KMS-11 (cell line): ENCODE results near the gene HOXA2.

ENCODE experiments used
- H2AFZ ChIP-seq: fragments of 200-600 bp; sonication (generic); 2 replicates; pipeline ENCODE4 v1.6.1; 2016; ENCODE audit warnings: antibody characterized with exemption, mixed run types, low read depth
- H3K27ac ChIP-seq: fragments of 200-600 bp; sonication (generic); 2 replicates; pipeline ENCODE4 v1.6.1; 2016; ENCODE audit warnings: mild to moderate bottlenecking, mixed run types
- H3K27me3 ChIP-seq: fragments of 200-600 bp; sonication (generic); 2 replicates; pipeline ENCODE4 v1.6.1; 2017; ENCODE audit warnings: mild to moderate bottlenecking, low read depth, mixed run types, moderate library complexity; ENCODE audit not compliant: insufficient read depth
- H3K36me3 ChIP-seq: fragments of 200-600 bp; sonication (generic); 2 replicates; pipeline ENCODE4 v1.6.1; 2017; ENCODE audit warnings: mild to moderate bottlenecking, mixed run types; ENCODE audit not compliant: insufficient read depth
- H3K4me1 ChIP-seq: fragments of 200-600 bp; sonication (generic); 2 replicates; pipeline ENCODE4 v1.6.1; 2016; ENCODE audit warnings: mild to moderate bottlenecking, low read depth, mixed run types; ENCODE audit not compliant: poor library complexity, severe bottlenecking
- H3K4me2 ChIP-seq: fragments of 200-600 bp; sonication (generic); 2 replicates; pipeline ENCODE4 v1.7.0; 2016; ENCODE audit warnings: mild to moderate bottlenecking, mixed run types
- H3K4me3 ChIP-seq: fragments of 200-600 bp; sonication (generic); IDR thresholded peaks from 2 replicates; pipeline ENCODE4 v1.6.1; 2017; ENCODE audit warnings: low read depth, low read length, mixed read lengths; ENCODE audit not compliant: insufficient read depth
- H3K79me2 ChIP-seq: fragments of 200-600 bp; sonication (generic); 2 replicates; pipeline ENCODE4 v1.6.1; 2016; ENCODE audit warnings: low read depth, mixed run types; ENCODE audit not compliant: insufficient read depth
- H3K9ac ChIP-seq: fragments of 200-600 bp; sonication (generic); 2 replicates; pipeline ENCODE4 v1.6.1; 2016; ENCODE audit warnings: mild to moderate bottlenecking, mixed run types
- H4K20me1 ChIP-seq: fragments of 200-600 bp; sonication (generic); 2 replicates; pipeline ENCODE4 v1.6.1; 2016; ENCODE audit warnings: mild to moderate bottlenecking, mixed run types; ENCODE audit not compliant: insufficient read depth
- CTCF ChIP-seq: fragments of 200-600 bp; sonication (generic); conservative IDR thresholded peaks from 2 replicates; pipeline ENCODE4 v1.6.1; 2017; ENCODE audit warnings: low read depth, mild to moderate bottlenecking, antibody characterized with exemption, low read length, moderate library complexity, mixed read lengths

HOXA2 gene

GRCh38 chr7:27097686-27098577, 4.6 kb downstream of the HOXA2 start:
- peaks cover 7% of the 10 kb centered on the region for H3K4me1 ChIP-seq
- no peak overlapping the region for H3K27ac ChIP-seq
- H3K36me3 ChIP-seq = no peaks in the 10 kb centered on the region
- TF ChIP-seq CTCF = no peak
- H3K4me2 ChIP-seq = peak overlapping the region; percentile 89
- H3K9ac ChIP-seq = no peak overlapping the region
- H3K27me3 ChIP-seq = no peaks in the 10 kb centered on the region
- H4K20me1 ChIP-seq = no peaks in the 10 kb centered on the region; the same call in 1 of the 2 replicates
- H2AFZ ChIP-seq = 0 out of 2 replicates have a peak overlapping the region, but pooled peaks have one; percentile 90
- H3K79me2 ChIP-seq = peaks cover 16% of the 10 kb centered on the region
- H3K4me3 ChIP-seq = no peak overlapping the region

GRCh38 chr7:27096768-27097514, 5.5 kb downstream of the HOXA2 start:
- TF ChIP-seq CTCF = no peak
- H2AFZ ChIP-seq = peak overlapping the region; percentile 90
- H3K36me3 ChIP-seq = no peaks in the 10 kb centered on the region
- H4K20me1 ChIP-seq = no peaks in the 10 kb centered on the region; the same call in 1 of the 2 replicates
- H3K4me3 ChIP-seq = no peak overlapping the region
- H3K27me3 ChIP-seq = no peaks in the 10 kb centered on the region
- H3K27ac ChIP-seq = peak overlapping the region; percentile 59
- H3K4me2 ChIP-seq = peak overlapping the region; percentile 89
- H3K4me1 ChIP-seq = peaks cover 7% of the 10 kb centered on the region
- peaks cover 16% of the 10 kb centered on the region for H3K79me2 ChIP-seq
- H3K9ac ChIP-seq = peak overlapping the region; percentile 61; the same call in 1 of the 2 replicates

DNA sequence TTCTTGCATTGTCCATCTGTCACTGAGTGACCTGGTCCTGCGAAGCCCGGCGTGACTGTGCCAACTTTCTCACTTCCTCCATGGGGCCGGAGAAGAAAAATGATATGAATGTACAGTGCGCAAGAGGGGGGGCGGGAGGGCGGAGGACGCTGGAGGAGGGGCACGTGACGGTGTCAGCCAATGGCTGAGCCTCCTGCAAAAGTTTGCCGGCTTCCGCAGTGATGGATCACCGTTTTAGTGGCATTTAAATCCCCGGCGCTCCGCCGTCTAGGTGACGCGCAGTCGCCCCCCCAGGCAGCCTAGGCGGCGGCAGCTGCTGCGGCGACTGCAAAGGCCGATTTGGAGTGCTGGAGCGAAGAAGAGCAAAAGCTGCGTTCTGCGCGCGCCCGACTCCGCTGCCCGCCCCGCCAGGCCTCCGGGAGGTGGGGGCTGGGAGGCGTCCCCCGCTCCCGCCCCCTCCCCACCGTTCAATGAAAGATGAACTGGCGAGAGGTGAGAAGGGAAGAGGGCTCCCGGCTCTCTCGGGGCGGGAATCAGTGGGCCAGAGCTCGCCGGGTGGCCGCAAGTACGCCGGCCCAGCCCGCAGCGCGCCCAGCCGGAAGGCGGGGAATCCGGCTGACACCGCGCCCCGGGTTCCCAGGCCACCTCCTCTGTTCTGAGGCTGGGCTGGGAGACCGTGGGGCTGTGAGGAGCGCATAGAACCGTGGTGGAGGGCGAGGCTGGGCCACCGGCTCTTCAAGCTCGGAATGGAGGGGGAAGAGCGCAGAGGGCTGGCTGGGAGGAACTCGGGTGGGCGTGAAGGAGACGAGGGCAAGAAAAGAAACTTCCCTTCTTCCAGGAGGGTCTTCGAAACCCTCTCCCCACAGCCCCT, 6.4 kb downstream of the HOXA2 start, which contains the start of gene HOXA1:
Gene HOXA1, minus strand, starts transcription at position 104 of the 871 bp plus-strand sequence. Its CDS starts 88 bp downstream, at position 16.
- no peak for TF ChIP-seq CTCF
- Histone ChIP-seq H3K4me2 (peak within 1 kb of the TSS; percentile 89), H4K20me1 (no peaks in the 10 kb centered on the region; the same call in 1 of the 2 replicates), H3K79me2 (peaks cover 16% of the 10 kb centered on the region), H3K9ac (peak within 1 kb of the TSS; percentile 61), H3K4me3 (no peak within 1 kb of the TSS), H2AFZ (peak within 1 kb of the TSS; percentile 90), H3K27ac (peak within 1 kb of the TSS; percentile 59), H3K4me1 (peaks cover 7% of the 10 kb centered on the region), H3K36me3 (no peaks in the 10 kb centered on the region), H3K27me3 (no peaks in the 10 kb centered on the region)
